Stomach (tissue), 9 donors: ENCODE measurements around the gene ZC3H14. TPM values are rescaled to one million over a fixed set of nuclear protein-coding genes. Genes with fewer than 3 reads are reported as not detected.

Source experiments
- DNase-seq, 2 donors: peaks; one replicate each; pipeline versions ENCODE4 v3.0.0 to v3.0.0-alpha.2; 2013 to 2019
- H3K27ac ChIP-seq, 5 donors: fragments of 200-600 bp in 4 of 5; sonication (generic) in 4 of 5; one replicate each; pipeline ENCODE4 v1.5.1; 2013 to 2019; ENCODE audit warnings: mild to moderate bottlenecking in 1 of 5, moderate library complexity in 1 of 5
- H3K27me3 ChIP-seq, 3 donors: fragments of 200-600 bp; sonication (generic); one replicate each; pipeline ENCODE4 v1.5.1; 2017 to 2019; ENCODE audit warnings: mixed run types in 1 of 3
- H3K36me3 ChIP-seq, 4 donors: fragments of 200-600 bp; sonication (generic); 1 replicate in 3 of 4; 2 replicates in 1 of 4; pipeline ENCODE4 v1.5.1; 2016 to 2019
- H3K4me1 ChIP-seq, 4 donors: fragments of 200-600 bp; sonication (generic); one replicate each; pipeline ENCODE4 v1.5.1; 2016 to 2019
- H3K4me3 ChIP-seq, 4 donors: fragments of 200-600 bp; sonication (generic) in 3 of 4; one replicate each; pipeline ENCODE4 v1.5.1; 2016 to 2019; ENCODE audit warnings: mild to moderate bottlenecking in 1 of 4
- H3K9me3 ChIP-seq, 4 donors: fragments of 200-600 bp; sonication (generic); one replicate each; pipeline ENCODE4 v1.5.1; 2016 to 2019
- CTCF ChIP-seq, 7 experiments: fragments of 450-650 bp in 4 of 7; fragments of 200-600 bp in 3 of 7; sonication (generic) in 3 of 7; IDR thresholded peaks; one replicate each; pipeline ENCODE4 v1.5.1; 2016 to 2019; ENCODE audit warnings: antibody characterized with exemption in 7 of 7, control low read depth in 2 of 7, mild to moderate bottlenecking in 1 of 7
- EP300 ChIP-seq: sonication (generic); formaldehyde crosslinking; IDR thresholded peaks from one replicate; pipeline ENCODE4 v1.6.1; 2017; ENCODE audit warnings: antibody characterized with exemption
- POLR2A ChIP-seq, 4 donors: fragments of 450-650 bp; IDR thresholded peaks; one replicate each; pipeline ENCODE4 v1.6.1; 2016; ENCODE audit warnings: antibody characterized with exemption in 4 of 4, control low read depth in 2 of 4, mild to moderate bottlenecking in 1 of 4, moderate library complexity in 1 of 4
- POLR2AphosphoS5 ChIP-seq, 3 donors: sonication (generic); formaldehyde crosslinking; IDR thresholded peaks; one replicate each; pipeline ENCODE4 v1.6.1; 2016; ENCODE audit warnings: antibody characterized with exemption in 3 of 3
- WGBS, 5 donors: extraction: QIAGEN DNeasy Blood & Tissue Kit in 3 of 5; methylation state at CpG; one replicate each; pipeline versions ENCODE4 v1.1.5 to v1.1.7; 2013 to 2018; 5-methylcytosine and 5-hydroxymethylcytosine counted together
- intact Hi-C: fragments of 100-400 bp; cut with DNase I; formaldehyde crosslinking; loops from one replicate; pipeline ENCODE4 v1.15.1; 2023; ENCODE audit warnings: low total_unique reads
- polyA plus RNA-seq, 3 donors: library from polyadenylated mRNA; stranded (reverse); fragments of 200-250 nt; gene quantifications; one replicate each; pipeline ENCODE4 v1.2.3, GENCODE V29; 2013
- total RNA-seq, 5 donors: library from RNA; depleted of rRNA; stranded (reverse); fragments of >200 nt; gene quantifications; one replicate each; pipeline versions ENCODE4 v1.1.0 to v1.2.3, GENCODE V29; 2014 to 2016
- donor health status: healthy with polysubstance abuse.
- donor health status: Bipolar disorder and iron deficiency.
- donor health status: healthy.

The ZC3H14 gene
- total and polyA plus RNA-seq, 8 donors: 18.0 to 83.9 (median 62.2) TPM

- DNase-seq: no peak
- H3K27ac ChIP-seq: no peak overlapping the region
- 80 to 84% (median 82%) methylated on average over 6 of the region's 6 CpGs for WGBS, 5 donors
- H3K9me3 ChIP-seq: no peaks in the 10 kb centered on the region
- peaks cover 10 to 49% (median 30%) of the 10 kb centered on the region in 4 donors for H3K4me1 ChIP-seq
- H3K36me3 ChIP-seq: peaks cover 4 to 27% (median 20%) of the 10 kb centered on the region in 4 donors
- intact Hi-C loops: loop anchor here (10.0 kb wide), 1 partner anchor 48 kb away; no protein-coding TSS in a partner anchor
- TF ChIP-seq EP300: no peak
- TF ChIP-seq CTCF (IDR thresholded peaks at IDR 0.05): no peak
- no peak for TF ChIP-seq POLR2A (IDR thresholded peaks at IDR 0.05)
- TF ChIP-seq POLR2AphosphoS5 (IDR thresholded peaks at IDR 0.05): no peak
- no peak overlapping the region for H3K4me3 ChIP-seq
- H3K27me3 ChIP-seq: no peaks in the 10 kb centered on the region
Observed at GRCh38 chr14:88542857-88543795, 19.7 kb upstream of the ZC3H14 start.

GRCh38 chr14:88545256-88545655 lies 17.6 kb upstream of the ZC3H14 start:
- Histone ChIP-seq H3K4me3 (no peak overlapping the region), H3K27me3 (no peaks in the 10 kb centered on the region), H3K36me3 (peaks cover 4 to 47% (median 36%) of the 10 kb centered on the region in 4 donors), H3K4me1 (peaks cover 15 to 70% (median 41%) of the 10 kb centered on the region in 4 donors), H3K9me3 (no peaks in the 10 kb centered on the region), H3K27ac (no peak overlapping the region)
- intact Hi-C loops: loop anchor here (10.0 kb wide), 1 partner anchor 50 kb away; no protein-coding TSS in a partner anchor
- TF ChIP-seq CTCF (IDR thresholded peaks at IDR 0.05) (no peak), EP300 (no peak), POLR2AphosphoS5 (IDR thresholded peaks at IDR 0.05) (no peak), POLR2A (IDR thresholded peaks at IDR 0.05) (no peak)
- WGBS, 5 donors: 89 to 95% (median 95%) methylated on average over 3 of the region's 3 CpGs
- no peak for DNase-seq

GRCh38 chr14:88546621-88547385 lies 16.0 kb upstream of the ZC3H14 start:
- Histone ChIP-seq H3K27ac (peak overlapping the region; percentile 55 to 76 (median 76)), H3K4me1 (peaks cover 24 to 83% (median 53%) of the 10 kb centered on the region in 4 donors), H3K4me3 (no peak overlapping the region), H3K9me3 (no peaks in the 10 kb centered on the region), H3K27me3 (peaks cover 0 to 4% (median 0%) of the 10 kb centered on the region in 3 donors), H3K36me3 (peaks cover 4 to 47% (median 36%) of the 10 kb centered on the region in 4 donors)
- intact Hi-C loops: loop anchor here (10.0 kb wide), 1 partner anchor 52 kb away; no protein-coding TSS in a partner anchor
- no peak for TF ChIP-seq CTCF (IDR thresholded peaks at IDR 0.05)
- DNase-seq: peak in 1 of 2 donors; percentile 51
- WGBS, 5 donors: 31 to 53% (median 40%) methylated on average over 4 of the region's 4 CpGs

- intact Hi-C loops: loop anchor here (10.0 kb wide), 1 partner anchor 53 kb away; no protein-coding TSS in a partner anchor
- Histone ChIP-seq H3K4me3 (no peak overlapping the region), H3K4me1 (peaks cover 29 to 86% (median 59%) of the 10 kb centered on the region in 4 donors), H3K9me3 (no peaks in the 10 kb centered on the region), H3K27ac (peak overlapping the region; percentile 55 to 76 (median 76)), H3K27me3 (peaks cover 0 to 7% (median 0%) of the 10 kb centered on the region in 3 donors), H3K36me3 (peaks cover 4 to 47% (median 36%) of the 10 kb centered on the region in 4 donors)
- TF ChIP-seq EP300 (no peak), POLR2A (IDR thresholded peaks at IDR 0.05) (no peak), CTCF (IDR thresholded peaks at IDR 0.05) (no peak), POLR2AphosphoS5 (IDR thresholded peaks at IDR 0.05) (no peak)
- 63 to 85% (median 73%) methylated on average over 3 of the region's 3 CpGs for WGBS, 5 donors
- DNase-seq: no peak
Observed at GRCh38 chr14:88547386-88547780, 15.5 kb upstream of the ZC3H14 start.
